ENCODE measurements around the gene COPG2.

DNA sequence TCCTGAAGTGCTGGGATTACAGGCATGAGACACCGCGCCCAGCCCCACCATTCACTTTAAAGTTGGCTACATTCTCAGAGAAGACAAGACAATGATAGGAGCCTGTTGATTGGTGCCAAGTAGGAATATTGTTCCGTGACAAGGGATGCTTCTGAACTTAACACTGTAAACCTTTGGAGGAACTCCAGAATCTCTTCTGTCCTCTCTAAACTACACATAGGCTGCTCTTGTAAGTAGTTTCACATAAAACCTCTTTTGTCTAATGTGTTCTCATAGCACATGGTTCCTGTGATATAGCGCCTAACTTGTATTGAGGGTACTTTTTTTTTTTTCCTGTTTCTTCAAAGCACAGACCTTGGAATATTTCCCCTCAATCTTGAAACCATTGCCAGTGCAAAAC is 3.6 kb upstream of the COPG2 start:
- TF ChIP-seq CTCF (IDR thresholded peaks at IDR 0.05) (no peak), KDM1A (IDR thresholded peaks at IDR 0.05; ENCODE audit: low read depth) (no peak), SMC3 (IDR thresholded peaks at IDR 0.05) (no peak), EP300 (IDR thresholded peaks at IDR 0.05) (no peak), RAD21 (conservative IDR thresholded peaks at IDR 0.05 in 1 of 2, IDR thresholded peaks at IDR 0.05 in 1 of 2) (no peak), POLR2A (IDR thresholded peaks at IDR 0.05; ENCODE audit: low read length) (no peak), RCOR1 (IDR thresholded peaks at IDR 0.05; ENCODE audit: low read depth, low read length) (no peak), JUNB (IDR thresholded peaks at IDR 0.05) (no peak), TP53 (CRISPR knock-in tag; IDR thresholded peaks at IDR 0.05) (no peak), FOSL2 (IDR thresholded peaks at IDR 0.05) (no peak), FOSL2 (CRISPR knock-in tag; IDR thresholded peaks at IDR 0.05) (no peak), ZSCAN20 (CRISPR knock-in tag; IDR thresholded peaks at IDR 0.05) (no peak)
- TF ChIP-seq, protein P1, sequence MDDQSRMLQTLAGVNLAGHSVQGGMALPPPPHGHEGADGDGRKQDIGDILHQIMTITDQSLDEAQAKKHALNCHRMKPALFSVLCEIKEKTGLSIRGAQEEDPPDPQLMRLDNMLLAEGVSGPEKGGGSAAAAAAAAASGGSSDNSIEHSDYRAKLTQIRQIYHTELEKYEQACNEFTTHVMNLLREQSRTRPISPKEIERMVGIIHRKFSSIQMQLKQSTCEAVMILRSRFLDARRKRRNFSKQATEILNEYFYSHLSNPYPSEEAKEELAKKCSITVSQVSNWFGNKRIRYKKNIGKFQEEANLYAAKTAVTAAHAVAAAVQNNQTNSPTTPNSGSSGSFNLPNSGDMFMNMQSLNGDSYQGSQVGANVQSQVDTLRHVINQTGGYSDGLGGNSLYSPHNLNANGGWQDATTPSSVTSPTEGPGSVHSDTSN (IDR thresholded peaks at IDR 0.05), result no peak

All from A549 (cell line).